ENCODE measurements around the gene RPL10A.
"Not testable (repeated sequence)": the region's sequence is repeated elsewhere in the genome, so short reads cannot be mapped to it uniquely, and the experiment has no call there.

Gene RPL10A

GRCh38 chr6:35468181-35468979, at the start of gene RPL10A:
RPL10A (plus strand) TSS chr6:35468401; CDS start chr6:35468435, 34 bp downstream.
- DNase-seq, result peak; percentile 93
- in situ Hi-C loops (cut with HindIII; ENCODE audit: low pct_ligation_motif_present, low pct_unique_long_range_greater_than_20kb, low sequenced_read_pairs), result no loop called here

- in situ Hi-C loops (cut with HindIII; ENCODE audit: low pct_ligation_motif_present, low pct_unique_long_range_greater_than_20kb, low sequenced_read_pairs), result no loop called here
- no peak for DNase-seq
Measured at GRCh38 chr6:35419417-35419816, 48.8 kb upstream of the RPL10A start.

- no peak for DNase-seq
- in situ Hi-C loops (cut with HindIII; ENCODE audit: low pct_ligation_motif_present, low pct_unique_long_range_greater_than_20kb, low sequenced_read_pairs), result no loop called here
Measured at GRCh38 chr6:35419961-35420360, 48.2 kb upstream of the RPL10A start.

- peak; percentile 35 for DNase-seq
Measured at GRCh38 chr6:35425284-35425683, 42.9 kb upstream of the RPL10A start.

GRCh38 chr6:35426074-35426473, 42.1 kb upstream of the RPL10A start:
- no peak for DNase-seq
- in situ Hi-C loops (cut with HindIII; ENCODE audit: low pct_ligation_motif_present, low pct_unique_long_range_greater_than_20kb, low sequenced_read_pairs), result loop anchor here (25.0 kb wide), 1 partner anchor 89 kb away; the partner anchor contains the start of gene PPARD

More at GRCh38 chr6:35425284-35425683, 42.9 kb upstream of the RPL10A start:
- in situ Hi-C loops (cut with HindIII; ENCODE audit: low pct_ligation_motif_present, low pct_unique_long_range_greater_than_20kb, low sequenced_read_pairs), result loop anchor here (25.0 kb wide), 1 partner anchor 88 kb away; the partner anchor contains the start of gene PPARD

- in situ Hi-C loops (cut with HindIII; ENCODE audit: low pct_ligation_motif_present, low pct_unique_long_range_greater_than_20kb, low sequenced_read_pairs), result loop anchor here (25.0 kb wide), 1 partner anchor 90 kb away; the partner anchor contains the start of gene PPARD
Measured at GRCh38 chr6:35427435-35427834, 40.8 kb upstream of the RPL10A start.

GRCh38 chr6:35427851-35428321, 40.3 kb upstream of the RPL10A start:
- no peak for DNase-seq
- in situ Hi-C loops (cut with HindIII; ENCODE audit: low pct_ligation_motif_present, low pct_unique_long_range_greater_than_20kb, low sequenced_read_pairs), result loop anchor here (25.0 kb wide), 1 partner anchor 91 kb away; the partner anchor contains the start of gene PPARD

More at GRCh38 chr6:35427435-35427834, 40.8 kb upstream of the RPL10A start:
- DNase-seq, result no peak

- in situ Hi-C loops (cut with HindIII; ENCODE audit: low pct_ligation_motif_present, low pct_unique_long_range_greater_than_20kb, low sequenced_read_pairs), result loop anchor here (25.0 kb wide), 1 partner anchor 91 kb away; the partner anchor contains the start of gene PPARD
Measured at GRCh38 chr6:35428421-35429149, 39.6 kb upstream of the RPL10A start.

GRCh38 chr6:35429463-35429862, 38.7 kb upstream of the RPL10A start:
- in situ Hi-C loops (cut with HindIII; ENCODE audit: low pct_ligation_motif_present, low pct_unique_long_range_greater_than_20kb, low sequenced_read_pairs), result loop anchor here (25.0 kb wide), 1 partner anchor 92 kb away; the partner anchor contains the start of gene PPARD
- DNase-seq, result no peak

More at GRCh38 chr6:35428421-35429149, 39.6 kb upstream of the RPL10A start:
- no peak for DNase-seq

GRCh38 chr6:35432291-35432690, 35.9 kb upstream of the RPL10A start:
- in situ Hi-C loops (cut with HindIII; ENCODE audit: low pct_ligation_motif_present, low pct_unique_long_range_greater_than_20kb, low sequenced_read_pairs), result loop anchor here (25.0 kb wide), 1 partner anchor 95 kb away; the partner anchor contains the start of gene PPARD
- DNase-seq, result no peak

GRCh38 chr6:35432702-35433101, 35.5 kb upstream of the RPL10A start:
- in situ Hi-C loops (cut with HindIII; ENCODE audit: low pct_ligation_motif_present, low pct_unique_long_range_greater_than_20kb, low sequenced_read_pairs), result loop anchor here (25.0 kb wide), 1 partner anchor 95 kb away; the partner anchor contains the start of gene PPARD
- not testable (repeated sequence) for DNase-seq

GRCh38 chr6:35435074-35435837, 32.9 kb upstream of the RPL10A start:
- in situ Hi-C loops (cut with HindIII; ENCODE audit: low pct_ligation_motif_present, low pct_unique_long_range_greater_than_20kb, low sequenced_read_pairs), result loop anchor here (25.0 kb wide), 1 partner anchor 98 kb away; the partner anchor contains the start of gene PPARD
- no peak for DNase-seq

GRCh38 chr6:35436071-35436857, 31.9 kb upstream of the RPL10A start:
- no peak for DNase-seq
- in situ Hi-C loops (cut with HindIII; ENCODE audit: low pct_ligation_motif_present, low pct_unique_long_range_greater_than_20kb, low sequenced_read_pairs), result loop anchor here (25.0 kb wide), 1 partner anchor 99 kb away; the partner anchor contains the start of gene PPARD

- in situ Hi-C loops (cut with HindIII; ENCODE audit: low pct_ligation_motif_present, low pct_unique_long_range_greater_than_20kb, low sequenced_read_pairs), result loop anchor here (25.0 kb wide), 1 partner anchor 101 kb away; the partner anchor contains the start of gene PPARD
- not testable (repeated sequence) for DNase-seq
Measured at GRCh38 chr6:35438378-35439065, 29.7 kb upstream of the RPL10A start.

- DNase-seq, result no peak
- in situ Hi-C loops (cut with HindIII; ENCODE audit: low pct_ligation_motif_present, low pct_unique_long_range_greater_than_20kb, low sequenced_read_pairs), result loop anchor here (25.0 kb wide), 1 partner anchor 102 kb away; the partner anchor contains the start of gene PPARD
Measured at GRCh38 chr6:35439308-35439707, 28.9 kb upstream of the RPL10A start.

GRCh38 chr6:35441205-35441604, 27.0 kb upstream of the RPL10A start:
- in situ Hi-C loops (cut with HindIII; ENCODE audit: low pct_ligation_motif_present, low pct_unique_long_range_greater_than_20kb, low sequenced_read_pairs), result loop anchor here (25.0 kb wide), 1 partner anchor 104 kb away; the partner anchor contains the start of gene PPARD
- no peak for DNase-seq
